ENCODE results near the gene KLHDC8B. TPM values are rescaled to one million over a fixed set of nuclear protein-coding genes. Genes with fewer than 3 reads are reported as not detected.

Gene KLHDC8B
- total RNA-seq, 2 donors from 2014 or later: 22.4 to 29.8 TPM

DNA sequence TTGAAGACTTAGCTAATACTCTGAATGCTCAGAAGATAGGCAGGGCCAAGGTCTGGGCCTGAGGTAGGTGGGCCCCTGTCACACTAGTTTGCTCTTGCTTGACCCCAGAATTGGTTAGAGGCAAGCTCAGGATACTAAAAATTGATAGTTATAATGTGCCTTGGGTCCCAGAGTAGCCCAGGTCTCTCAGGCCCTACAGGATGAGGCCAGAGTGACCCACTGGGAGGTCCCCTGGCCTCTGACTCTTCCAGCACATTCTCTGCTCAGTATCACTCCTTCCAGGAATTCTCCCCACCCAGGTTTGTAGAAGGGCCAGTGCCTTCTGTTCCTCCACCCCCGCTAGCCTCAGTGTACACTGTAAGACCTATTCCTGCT is 667 bp upstream of the KLHDC8B start:
- no peaks in the 10 kb centered on the region for H3K9me3 ChIP-seq
- no peak for DNase-seq (ENCODE audit: low spot score)
- H3K4me1 ChIP-seq (ENCODE audit: control insufficient read depth in 1 of 2, low read depth in 2 of 2): peaks cover 21 to 50% of the 10 kb centered on the region in 2 donors
- H3K27ac ChIP-seq: peak overlapping the region; percentile 76 to 83
- ATAC-seq (ENCODE audit: insufficient number of reproducible peaks, low FRiP score, low read depth): no peak
- TF ChIP-seq, protein P1, sequence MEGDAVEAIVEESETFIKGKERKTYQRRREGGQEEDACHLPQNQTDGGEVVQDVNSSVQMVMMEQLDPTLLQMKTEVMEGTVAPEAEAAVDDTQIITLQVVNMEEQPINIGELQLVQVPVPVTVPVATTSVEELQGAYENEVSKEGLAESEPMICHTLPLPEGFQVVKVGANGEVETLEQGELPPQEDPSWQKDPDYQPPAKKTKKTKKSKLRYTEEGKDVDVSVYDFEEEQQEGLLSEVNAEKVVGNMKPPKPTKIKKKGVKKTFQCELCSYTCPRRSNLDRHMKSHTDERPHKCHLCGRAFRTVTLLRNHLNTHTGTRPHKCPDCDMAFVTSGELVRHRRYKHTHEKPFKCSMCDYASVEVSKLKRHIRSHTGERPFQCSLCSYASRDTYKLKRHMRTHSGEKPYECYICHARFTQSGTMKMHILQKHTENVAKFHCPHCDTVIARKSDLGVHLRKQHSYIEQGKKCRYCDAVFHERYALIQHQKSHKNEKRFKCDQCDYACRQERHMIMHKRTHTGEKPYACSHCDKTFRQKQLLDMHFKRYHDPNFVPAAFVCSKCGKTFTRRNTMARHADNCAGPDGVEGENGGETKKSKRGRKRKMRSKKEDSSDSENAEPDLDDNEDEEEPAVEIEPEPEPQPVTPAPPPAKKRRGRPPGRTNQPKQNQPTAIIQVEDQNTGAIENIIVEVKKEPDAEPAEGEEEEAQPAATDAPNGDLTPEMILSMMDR (IDR thresholded peaks at IDR 0.05): no peak
- no peaks in the 10 kb centered on the region for H3K27me3 ChIP-seq (replicated peaks; ENCODE audit: insufficient read depth)
- H3K36me3 ChIP-seq: peaks cover 14% of the 10 kb centered on the region
- peak overlapping the region; percentile 90 for H3K4me3 ChIP-seq

DNA sequence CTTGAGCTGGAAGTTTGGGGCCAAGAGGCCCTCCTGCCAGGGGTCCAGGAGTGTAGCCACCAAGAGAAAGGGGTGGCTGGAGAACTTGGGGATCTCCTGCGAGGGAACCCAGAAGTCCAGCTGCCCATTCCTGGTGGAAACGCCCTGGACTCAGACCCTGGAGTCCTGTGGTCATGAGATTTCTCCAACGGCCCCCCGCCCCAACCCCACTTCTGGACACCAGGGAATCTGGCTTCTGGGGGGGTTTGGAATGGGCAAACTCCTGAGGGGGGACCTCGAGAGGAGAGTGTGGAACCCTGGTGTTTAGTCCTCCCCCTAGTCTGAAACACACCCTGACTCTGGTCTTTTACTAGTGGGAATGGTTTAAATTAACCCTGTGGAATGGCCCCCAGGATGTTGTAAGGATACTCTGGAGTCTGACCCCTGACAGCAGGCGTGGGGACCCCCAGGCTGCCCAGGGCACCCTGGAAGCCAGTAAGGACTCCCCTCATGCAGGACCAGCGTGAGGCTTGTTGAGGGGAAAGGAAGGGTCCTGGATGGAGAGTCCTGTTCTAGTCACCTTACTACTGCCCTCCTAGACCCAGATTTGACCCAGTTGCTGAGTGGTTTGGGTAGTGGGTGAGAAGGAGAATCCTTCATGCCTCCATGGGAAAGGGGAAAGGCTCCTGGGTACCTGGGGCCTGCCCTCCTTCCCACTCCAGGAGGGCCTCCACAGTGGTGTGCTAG is 540 bp downstream of the KLHDC8B start:
- peak overlapping the region; percentile 90 for H3K4me3 ChIP-seq
- H3K27me3 ChIP-seq (replicated peaks; ENCODE audit: insufficient read depth): no peaks in the 10 kb centered on the region
- no peaks in the 10 kb centered on the region for H3K9me3 ChIP-seq
- peak overlapping the region; percentile 76 to 83 for H3K27ac ChIP-seq
- H3K36me3 ChIP-seq: peaks cover 14% of the 10 kb centered on the region
- TF ChIP-seq, protein P1 (IDR thresholded peaks at IDR 0.05): no peak
- ATAC-seq (ENCODE audit: insufficient number of reproducible peaks, low FRiP score, low read depth) (no peak), DNase-seq (ENCODE audit: low spot score) (no peak)
- H3K4me1 ChIP-seq (ENCODE audit: control insufficient read depth in 1 of 2, low read depth in 2 of 2): peaks cover 21 to 43% of the 10 kb centered on the region in 2 donors

DNA sequence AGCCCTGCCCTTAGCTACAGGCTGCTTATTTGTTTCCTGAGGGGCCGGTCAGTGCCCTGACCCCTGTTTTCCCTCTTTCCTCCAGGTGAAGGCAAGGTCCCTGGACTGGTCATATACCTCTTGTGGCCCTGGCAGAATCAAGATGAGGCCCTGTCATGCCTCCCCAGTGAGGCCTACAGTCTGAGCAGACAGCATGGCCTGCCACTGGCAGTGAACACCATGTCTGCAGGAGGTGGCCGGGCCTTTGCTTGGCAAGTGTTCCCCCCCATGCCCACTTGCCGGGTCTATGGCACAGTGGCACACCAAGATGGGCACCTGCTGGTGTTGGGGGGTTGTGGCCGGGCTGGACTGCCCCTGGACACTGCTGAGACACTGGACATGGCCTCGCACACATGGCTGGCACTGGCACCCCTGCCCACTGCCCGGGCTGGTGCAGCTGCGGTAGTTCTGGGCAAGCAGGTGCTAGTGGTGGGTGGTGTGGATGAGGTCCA is 1.2 kb downstream of the KLHDC8B start:
- TF ChIP-seq, protein P1 (IDR thresholded peaks at IDR 0.05): no peak
- peak overlapping the region; percentile 90 for H3K4me3 ChIP-seq
- peaks cover 21 to 42% of the 10 kb centered on the region in 2 donors for H3K4me1 ChIP-seq (ENCODE audit: control insufficient read depth in 1 of 2, low read depth in 2 of 2)
- no peaks in the 10 kb centered on the region for H3K27me3 ChIP-seq (replicated peaks; ENCODE audit: insufficient read depth)
- DNase-seq (ENCODE audit: low spot score) (no peak), ATAC-seq (ENCODE audit: insufficient number of reproducible peaks, low FRiP score, low read depth) (no peak)
- peaks cover 14% of the 10 kb centered on the region for H3K36me3 ChIP-seq
- no peaks in the 10 kb centered on the region for H3K9me3 ChIP-seq
- H3K27ac ChIP-seq: peak overlapping the region; percentile 76 to 83

DNA sequence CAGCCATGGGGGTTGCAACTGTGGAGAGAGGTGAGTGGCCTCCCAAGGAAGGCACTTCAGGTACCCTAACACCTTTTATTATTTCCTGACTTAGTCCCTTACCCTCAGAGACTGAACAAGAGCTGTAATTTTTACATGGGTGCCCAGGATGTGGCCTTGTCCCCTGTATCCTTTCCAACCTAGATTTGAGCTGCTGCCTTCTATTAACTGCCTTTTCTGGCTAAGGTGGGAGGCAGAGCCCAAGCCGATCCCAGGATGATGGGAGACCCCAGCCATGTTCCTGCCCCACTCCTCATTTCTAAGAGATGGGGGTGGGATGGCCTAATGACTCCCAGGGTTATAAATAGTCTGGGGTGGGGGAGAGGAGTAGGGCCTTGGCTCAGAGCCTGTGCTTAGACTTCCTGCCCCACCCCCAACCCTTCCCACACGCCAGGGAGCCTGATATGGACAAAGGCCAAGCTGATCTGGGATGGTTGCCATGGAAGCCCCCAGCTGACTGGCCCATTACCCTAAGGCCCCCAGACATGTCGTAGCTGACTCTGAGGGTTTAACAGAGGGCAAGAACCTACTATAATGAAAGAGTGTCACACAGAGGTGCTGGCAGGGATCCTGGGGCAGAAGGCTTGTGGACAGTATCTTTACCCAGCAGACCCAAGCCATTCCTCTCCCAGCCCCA is 1.9 kb downstream of the KLHDC8B start:
- ATAC-seq (ENCODE audit: insufficient number of reproducible peaks, low FRiP score, low read depth) (no peak), DNase-seq (ENCODE audit: low spot score) (no peak)
- H3K4me1 ChIP-seq (ENCODE audit: control insufficient read depth in 1 of 2, low read depth in 2 of 2): peaks cover 21 to 42% of the 10 kb centered on the region in 2 donors
- H3K4me3 ChIP-seq: peak overlapping the region; percentile 90
- H3K27ac ChIP-seq: peak overlapping the region; percentile 76 to 83
- peaks cover 14% of the 10 kb centered on the region for H3K36me3 ChIP-seq
- no peaks in the 10 kb centered on the region for H3K27me3 ChIP-seq (replicated peaks; ENCODE audit: insufficient read depth)
- no peaks in the 10 kb centered on the region for H3K9me3 ChIP-seq
- TF ChIP-seq, protein P1 (IDR thresholded peaks at IDR 0.05): no peak

DNA sequence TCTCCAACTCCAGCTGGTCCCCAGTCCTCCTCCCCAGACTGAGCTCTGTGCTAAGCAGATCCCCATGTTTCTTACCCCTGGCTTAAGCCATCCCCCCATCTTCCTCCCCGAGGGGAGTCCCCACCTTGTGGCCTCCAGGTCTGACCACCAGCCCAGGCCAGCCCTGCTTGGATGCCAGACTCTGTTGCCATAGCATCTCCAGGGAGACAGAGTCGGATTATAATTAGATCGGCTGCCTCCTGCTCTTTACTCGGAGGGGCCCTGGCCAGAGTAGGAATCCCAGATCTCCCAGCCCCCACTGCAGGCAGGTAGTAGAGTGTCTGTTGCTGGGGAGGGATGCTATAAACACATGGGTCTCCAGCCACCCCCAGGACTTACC is 2.4 kb downstream of the KLHDC8B start:
- no peaks in the 10 kb centered on the region for H3K27me3 ChIP-seq (replicated peaks; ENCODE audit: insufficient read depth)
- H3K9me3 ChIP-seq: no peaks in the 10 kb centered on the region
- TF ChIP-seq, protein P1 (IDR thresholded peaks at IDR 0.05): no peak
- peaks cover 21 to 42% of the 10 kb centered on the region in 2 donors for H3K4me1 ChIP-seq (ENCODE audit: control insufficient read depth in 1 of 2, low read depth in 2 of 2)
- peak overlapping the region; percentile 76 to 83 for H3K27ac ChIP-seq
- peak overlapping the region; percentile 30 for H3K4me3 ChIP-seq
- peaks cover 14% of the 10 kb centered on the region for H3K36me3 ChIP-seq
- no peak for ATAC-seq (ENCODE audit: insufficient number of reproducible peaks, low FRiP score, low read depth)
- no peak for DNase-seq (ENCODE audit: low spot score)

Measured in thoracic aorta (tissue), 2 donors.